K562 (cell line): ENCODE results near the gene ZNF564. TPM values are rescaled to one million over a fixed set of nuclear protein-coding genes. Genes with fewer than 3 reads are reported as not detected.
A peak's percentile ranks its signal among the peaks of the same experiment; 100 is the strongest.

ENCODE experiments used
- AFF4 ChIP-seq: sonication (generic); formaldehyde crosslinking; IDR thresholded peaks from 2 replicates; pipeline ENCODE4 v1.8.0; 2023; ENCODE audit warnings: mild to moderate bottlenecking, missing genetic modification reagents
- ELF1 ChIP-seq: fragments of 200-800 bp; sonication (Bioruptor generic); IDR thresholded peaks from 2 replicates; pipeline ENCODE4 v1.6.1; 2016; ENCODE audit warnings: missing genetic modification characterization, missing compliant biosample characterization
- MAZ ChIP-seq, 2 experiments: fragments of 450-650 bp in 1 of 2; sonication (generic) in 1 of 2; formaldehyde crosslinking; IDR thresholded peaks in 1 of 2; conservative IDR thresholded peaks in 1 of 2; 2 replicates each; pipeline versions ENCODE4 v1.4.0 to v1.5.0; 2020; ENCODE audit warnings: mild to moderate bottlenecking in 1 of 2, missing genetic modification reagents in 1 of 2
- MEIS2 ChIP-seq: fragments of 450-650 bp; IDR thresholded peaks from 2 replicates; pipeline ENCODE4 v1.6.1; 2014; ENCODE audit warnings: mild to moderate bottlenecking; ENCODE audit not compliant: partially characterized antibody
- PHF20 ChIP-seq: fragments of 450-650 bp; IDR thresholded peaks from 2 replicates; pipeline ENCODE4 v1.6.1; 2018; ENCODE audit not compliant: partially characterized antibody
- PYGO2 ChIP-seq: fragments of 450-650 bp; IDR thresholded peaks from 2 replicates; pipeline ENCODE4 v1.6.1; 2016; ENCODE audit warnings: mild to moderate bottlenecking, missing genetic modification characterization, moderate library complexity, missing compliant biosample characterization
- RFX1 ChIP-seq: fragments of 450-650 bp; IDR thresholded peaks from 2 replicates; pipeline ENCODE4 v1.6.1; 2016; ENCODE audit warnings: mild to moderate bottlenecking, moderate library complexity
- SMARCC2 ChIP-seq: fragments of 450-650 bp; IDR thresholded peaks from 2 replicates; pipeline ENCODE4 v1.6.1; 2017; ENCODE audit warnings: antibody characterized with exemption, moderate library complexity, mild to moderate bottlenecking, low read depth
- U2AF1 ChIP-seq: fragments of 200-400 bp; formaldehyde crosslinking; optimal IDR thresholded peaks from 2 replicates; pipeline ENCODE3; 2017; ENCODE audit warnings: mild to moderate bottlenecking, low read depth, low read length, moderate library complexity
- polyA plus RNA-seq, 8 experiments: library from polyadenylated mRNA; depleted of rRNA in 4 of 8; stranded (reverse) in 5 of 8; unstranded in 3 of 8; fragments of >200 nt; fragmentation: Nextera tagmentation in 2 of 8; fragmentation: Illumina TruSeq in 1 of 8; extraction: Ambion mirVana in 2 of 8; extraction: Trizol in 1 of 8; gene quantifications; 2 replicates each; pipeline versions ENCODE4 v1.2.1 to v1.2.3, GENCODE V29; 2011 to 2014; ENCODE audit warnings: inconsistent platforms in 1 of 8, missing spikeins in 1 of 8
- total RNA-seq, 7 experiments: library from RNA; depleted of rRNA in 6 of 7; stranded (reverse); fragments of >200 nt in 6 of 7; fragmentation: Illumina TruSeq in 2 of 7; extraction: Trizol in 2 of 7; gene quantifications; 2 replicates each; pipeline versions ENCODE4 v1.2.1 to v1.2.3, GENCODE V29; 2011 to 2021; ENCODE audit warnings: low replicate concordance in 1 of 7
- TF ChIP-seq, protein P1 (sequence below): fragments of 450-650 bp; IDR thresholded peaks from 2 replicates; pipeline ENCODE4 v1.6.1; 2017; ENCODE audit warnings: antibody characterized with exemption
- TF ChIP-seq, protein P2 (sequence below): fragments of 250-450 bp; sonication (Bioruptor Pico); IDR thresholded peaks from 2 replicates; pipeline ENCODE4 v1.4.0; 2020
- TF ChIP-seq, protein P3 (sequence below): sonication (generic); formaldehyde crosslinking; IDR thresholded peaks from 2 replicates; pipeline ENCODE4 v1.8.0; 2022; ENCODE audit warnings: mild to moderate bottlenecking, missing genetic modification reagents
- TF ChIP-seq, protein P4 (sequence below): fragments of 200-800 bp; sonication (Bioruptor generic); IDR thresholded peaks from 2 replicates; pipeline ENCODE4 v1.6.1; 2016; ENCODE audit warnings: missing genetic modification characterization, missing compliant biosample characterization

ZNF564 gene
- total and polyA plus RNA-seq, 9 of the 15 experiments (the other 6 are each of a cell fraction or from before 2014, with no cell fraction given) = 1.4 to 8.1 (median 5.6) TPM

DNA sequence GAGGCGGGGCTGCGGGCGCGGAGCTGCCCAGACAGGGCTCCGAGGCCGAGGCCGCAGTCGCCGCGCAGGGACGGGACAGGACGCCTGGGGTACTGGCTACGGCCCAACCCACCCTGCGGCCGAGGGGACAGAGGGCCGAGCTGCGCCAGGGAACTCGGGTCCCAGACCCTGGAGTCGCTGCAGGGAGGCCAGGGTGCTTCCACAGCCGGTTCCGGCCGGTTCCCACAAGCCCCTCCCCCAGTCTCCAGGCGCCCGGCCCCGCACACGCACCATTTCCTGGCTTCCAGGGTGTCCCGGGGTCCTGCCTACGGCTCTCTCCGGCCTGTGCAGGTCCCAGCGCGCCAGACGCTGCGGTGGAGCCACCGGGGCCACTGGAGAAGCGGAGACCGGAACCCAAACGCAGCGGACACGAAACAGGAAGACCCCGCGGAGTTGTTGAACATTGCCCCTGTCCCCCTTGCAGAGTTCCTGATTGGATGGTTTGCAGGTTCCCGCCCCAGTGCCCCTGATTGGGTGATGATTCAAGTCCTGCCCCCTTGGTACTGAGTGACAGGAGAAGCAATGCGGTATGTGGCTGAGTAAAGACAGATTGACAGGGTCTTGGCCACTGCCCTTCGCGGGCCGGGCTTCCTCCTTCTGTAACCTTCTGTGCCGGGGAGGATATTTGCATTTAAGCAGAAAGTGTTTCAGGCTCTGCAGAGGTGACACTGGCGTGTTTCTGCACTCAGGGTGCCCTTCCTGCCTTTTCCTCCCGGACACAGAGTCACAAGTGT is at the start of gene ZNF564 (continued):
- TF ChIP-seq MEIS2 (peak; percentile 87), PYGO2 (tag) (no peak), U2AF1 (peak; percentile 49), PHF20 (peak; percentile 70), RFX1 (peak; percentile 34; the same call in 1 of the 2 replicates), MAZ (CRISPR knock-in tag; conservative IDR thresholded peaks at IDR 0.05 in 1 of 2, IDR thresholded peaks at IDR 0.05 in 1 of 2) (peak; percentile 70 to 73; a peak in 3 of 4 replicates), AFF4 (CRISPR knock-in tag) (peak; percentile 80; the same call in 1 of the 2 replicates), SMARCC2 (no peak), ELF1 (tag) (peak; percentile 92)
- TF ChIP-seq, protein P1, sequence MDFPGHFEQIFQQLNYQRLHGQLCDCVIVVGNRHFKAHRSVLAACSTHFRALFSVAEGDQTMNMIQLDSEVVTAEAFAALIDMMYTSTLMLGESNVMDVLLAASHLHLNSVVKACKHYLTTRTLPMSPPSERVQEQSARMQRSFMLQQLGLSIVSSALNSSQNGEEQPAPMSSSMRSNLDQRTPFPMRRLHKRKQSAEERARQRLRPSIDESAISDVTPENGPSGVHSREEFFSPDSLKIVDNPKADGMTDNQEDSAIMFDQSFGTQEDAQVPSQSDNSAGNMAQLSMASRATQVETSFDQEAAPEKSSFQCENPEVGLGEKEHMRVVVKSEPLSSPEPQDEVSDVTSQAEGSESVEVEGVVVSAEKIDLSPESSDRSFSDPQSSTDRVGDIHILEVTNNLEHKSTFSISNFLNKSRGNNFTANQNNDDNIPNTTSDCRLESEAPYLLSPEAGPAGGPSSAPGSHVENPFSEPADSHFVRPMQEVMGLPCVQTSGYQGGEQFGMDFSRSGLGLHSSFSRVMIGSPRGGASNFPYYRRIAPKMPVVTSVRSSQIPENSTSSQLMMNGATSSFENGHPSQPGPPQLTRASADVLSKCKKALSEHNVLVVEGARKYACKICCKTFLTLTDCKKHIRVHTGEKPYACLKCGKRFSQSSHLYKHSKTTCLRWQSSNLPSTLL = no peak
- TF ChIP-seq, protein P2, sequence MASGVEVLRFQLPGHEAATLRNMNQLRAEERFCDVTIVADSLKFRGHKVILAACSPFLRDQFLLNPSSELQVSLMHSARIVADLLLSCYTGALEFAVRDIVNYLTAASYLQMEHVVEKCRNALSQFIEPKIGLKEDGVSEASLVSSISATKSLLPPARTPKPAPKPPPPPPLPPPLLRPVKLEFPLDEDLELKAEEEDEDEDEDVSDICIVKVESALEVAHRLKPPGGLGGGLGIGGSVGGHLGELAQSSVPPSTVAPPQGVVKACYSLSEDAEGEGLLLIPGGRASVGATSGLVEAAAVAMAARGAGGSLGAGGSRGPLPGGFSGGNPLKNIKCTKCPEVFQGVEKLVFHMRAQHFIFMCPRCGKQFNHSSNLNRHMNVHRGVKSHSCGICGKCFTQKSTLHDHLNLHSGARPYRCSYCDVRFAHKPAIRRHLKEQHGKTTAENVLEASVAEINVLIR = no peak
- TF ChIP-seq, protein P3, sequence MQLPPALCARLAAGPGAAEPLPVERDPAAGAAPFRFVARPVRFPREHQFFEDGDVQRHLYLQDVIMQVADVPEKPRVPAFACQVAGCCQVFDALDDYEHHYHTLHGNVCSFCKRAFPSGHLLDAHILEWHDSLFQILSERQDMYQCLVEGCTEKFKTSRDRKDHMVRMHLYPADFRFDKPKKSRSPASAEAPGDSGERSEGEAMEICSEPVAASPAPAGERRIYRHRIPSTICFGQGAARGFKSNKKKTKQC (CRISPR knock-in tag) = peak; percentile 66; the same call in 1 of the 2 replicates
- TF ChIP-seq, protein P4, sequence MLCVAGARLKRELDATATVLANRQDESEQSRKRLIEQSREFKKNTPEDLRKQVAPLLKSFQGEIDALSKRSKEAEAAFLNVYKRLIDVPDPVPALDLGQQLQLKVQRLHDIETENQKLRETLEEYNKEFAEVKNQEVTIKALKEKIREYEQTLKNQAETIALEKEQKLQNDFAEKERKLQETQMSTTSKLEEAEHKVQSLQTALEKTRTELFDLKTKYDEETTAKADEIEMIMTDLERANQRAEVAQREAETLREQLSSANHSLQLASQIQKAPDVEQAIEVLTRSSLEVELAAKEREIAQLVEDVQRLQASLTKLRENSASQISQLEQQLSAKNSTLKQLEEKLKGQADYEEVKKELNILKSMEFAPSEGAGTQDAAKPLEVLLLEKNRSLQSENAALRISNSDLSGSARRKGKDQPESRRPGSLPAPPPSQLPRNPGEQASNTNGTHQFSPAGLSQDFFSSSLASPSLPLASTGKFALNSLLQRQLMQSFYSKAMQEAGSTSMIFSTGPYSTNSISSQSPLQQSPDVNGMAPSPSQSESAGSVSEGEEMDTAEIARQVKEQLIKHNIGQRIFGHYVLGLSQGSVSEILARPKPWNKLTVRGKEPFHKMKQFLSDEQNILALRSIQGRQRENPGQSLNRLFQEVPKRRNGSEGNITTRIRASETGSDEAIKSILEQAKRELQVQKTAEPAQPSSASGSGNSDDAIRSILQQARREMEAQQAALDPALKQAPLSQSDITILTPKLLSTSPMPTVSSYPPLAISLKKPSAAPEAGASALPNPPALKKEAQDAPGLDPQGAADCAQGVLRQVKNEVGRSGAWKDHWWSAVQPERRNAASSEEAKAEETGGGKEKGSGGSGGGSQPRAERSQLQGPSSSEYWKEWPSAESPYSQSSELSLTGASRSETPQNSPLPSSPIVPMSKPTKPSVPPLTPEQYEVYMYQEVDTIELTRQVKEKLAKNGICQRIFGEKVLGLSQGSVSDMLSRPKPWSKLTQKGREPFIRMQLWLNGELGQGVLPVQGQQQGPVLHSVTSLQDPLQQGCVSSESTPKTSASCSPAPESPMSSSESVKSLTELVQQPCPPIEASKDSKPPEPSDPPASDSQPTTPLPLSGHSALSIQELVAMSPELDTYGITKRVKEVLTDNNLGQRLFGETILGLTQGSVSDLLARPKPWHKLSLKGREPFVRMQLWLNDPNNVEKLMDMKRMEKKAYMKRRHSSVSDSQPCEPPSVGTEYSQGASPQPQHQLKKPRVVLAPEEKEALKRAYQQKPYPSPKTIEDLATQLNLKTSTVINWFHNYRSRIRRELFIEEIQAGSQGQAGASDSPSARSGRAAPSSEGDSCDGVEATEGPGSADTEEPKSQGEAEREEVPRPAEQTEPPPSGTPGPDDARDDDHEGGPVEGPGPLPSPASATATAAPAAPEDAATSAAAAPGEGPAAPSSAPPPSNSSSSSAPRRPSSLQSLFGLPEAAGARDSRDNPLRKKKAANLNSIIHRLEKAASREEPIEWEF (CRISPR knock-in tag) = no peak
